GM18517 (cell line): ENCODE measurements around the gene TM9SF3.

Experiments
- ATAC-seq: cut with Tn5 transposase; IDR thresholded peaks from one replicate; pipeline ENCODE4 v1.9.1; 2021; ENCODE audit warnings: mild to moderate bottlenecking, moderate library complexity; ENCODE audit not compliant: unreplicated experiment

TM9SF3 gene

DNA sequence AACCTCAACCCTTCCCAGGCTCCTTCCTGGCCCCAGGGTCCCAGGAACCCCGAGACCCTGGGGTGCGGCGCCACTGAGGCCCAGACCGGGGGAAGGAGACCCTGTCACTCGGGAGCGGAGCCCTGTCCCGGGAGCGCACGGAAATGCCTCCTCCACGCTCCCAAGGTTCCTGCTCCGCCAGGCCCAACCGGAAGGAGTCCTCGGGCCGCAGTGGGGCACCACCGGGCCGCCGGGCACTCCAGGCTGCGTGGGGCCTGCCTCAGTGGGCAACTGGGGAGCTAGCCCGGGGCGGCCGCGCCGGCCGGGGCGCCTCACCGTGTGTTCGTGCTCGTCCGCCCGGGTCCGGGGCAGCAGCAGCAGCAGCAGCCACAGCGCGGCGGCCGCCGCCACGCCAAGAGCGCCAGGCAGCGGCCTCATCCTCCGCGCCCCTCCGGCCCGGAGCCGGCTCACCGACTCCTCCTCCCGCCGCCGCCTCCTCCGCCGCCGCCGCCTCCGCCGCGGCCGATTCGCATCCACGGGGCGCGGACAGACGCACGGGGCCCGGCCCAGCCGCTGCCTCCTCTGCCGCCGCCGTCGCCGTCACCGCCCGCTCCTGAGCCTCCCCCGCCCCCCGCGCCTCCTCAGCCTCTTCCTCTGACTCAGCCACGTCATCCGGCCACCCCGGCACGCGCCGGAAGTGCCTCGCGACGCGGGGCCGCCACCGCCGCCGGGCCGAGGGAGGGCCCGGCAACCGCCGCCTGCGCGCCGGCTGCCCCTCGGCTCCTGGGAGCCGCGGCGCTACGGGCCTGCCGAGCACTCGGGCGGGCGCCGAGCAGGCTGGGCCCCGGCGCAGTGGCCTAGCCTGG lies at the start of gene TM9SF3:
Gene TM9SF3 (minus strand): TSS at position 594 of the 845 bp plus-strand sequence. CDS start 177 bp downstream, at position 417.
- ATAC-seq, result peak; percentile 61

- ATAC-seq, result no peak
These were observed 49.7 kb upstream of the TM9SF3 start for GRCh38 chr10:96636551-96636950.

- ATAC-seq, result no peak
These were observed 46.3 kb upstream of the TM9SF3 start for GRCh38 chr10:96632974-96633710.

GRCh38 chr10:96627292-96627691 lies 40.5 kb upstream of the TM9SF3 start:
- ATAC-seq, result no peak

DNA sequence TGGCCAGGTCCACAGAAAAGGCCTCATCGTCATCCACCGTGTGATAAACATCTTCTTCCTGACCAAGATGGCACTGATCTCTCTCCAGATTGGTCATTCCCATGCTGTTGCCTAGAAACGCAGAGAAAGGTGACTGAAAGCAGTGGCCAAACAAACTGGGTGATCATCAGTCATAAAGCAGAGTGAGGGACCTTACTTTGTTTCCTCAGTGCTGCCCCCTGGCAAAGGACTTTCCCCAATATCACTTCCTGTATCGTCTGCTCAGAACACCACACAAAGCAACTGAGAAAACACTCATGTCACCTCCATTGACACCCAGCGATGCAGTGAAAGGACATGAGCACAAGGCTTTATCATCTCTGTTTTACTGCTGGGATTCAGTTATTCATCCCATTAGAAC lies 40.0 kb upstream of the TM9SF3 start:
- no peak for ATAC-seq

- no peak for ATAC-seq
These were observed 38.4 kb upstream of the TM9SF3 start for GRCh38 chr10:96625173-96625572.

DNA sequence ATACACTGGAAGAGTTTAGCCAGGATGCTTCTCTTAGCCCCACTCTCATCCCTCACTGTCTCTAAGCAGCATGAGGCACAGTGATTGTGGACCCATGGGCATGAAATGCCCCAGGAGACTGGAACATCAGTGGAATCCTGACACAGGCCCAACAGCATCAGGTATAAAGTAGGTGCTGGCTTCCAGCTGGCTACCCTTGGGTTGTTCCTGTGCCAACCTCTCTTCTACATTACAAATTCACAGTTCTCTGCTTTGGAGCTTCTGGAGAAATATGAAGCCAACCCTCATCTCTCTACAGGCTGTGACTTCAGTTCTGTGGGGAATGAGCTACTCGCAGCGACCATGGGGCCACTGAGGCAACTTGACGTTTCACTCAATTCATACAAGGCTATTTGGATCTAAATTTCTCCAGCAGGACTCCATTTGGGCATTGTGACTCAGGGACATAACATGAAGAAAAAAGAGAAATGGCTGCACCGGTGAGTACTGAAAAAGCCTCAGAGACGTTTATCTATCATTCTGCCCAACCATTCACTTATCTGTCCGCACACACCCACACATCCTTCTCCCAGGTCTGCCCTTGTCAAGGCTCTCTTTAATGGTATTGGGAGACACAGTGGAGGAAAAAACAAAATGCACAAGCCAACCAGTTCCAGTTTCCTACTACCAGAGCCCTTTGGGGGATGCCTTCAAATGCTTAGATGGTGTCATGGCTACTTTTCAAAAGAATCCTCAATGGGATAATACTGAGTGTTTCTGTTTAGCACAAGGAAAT lies 35.4 kb upstream of the TM9SF3 start:
- ATAC-seq, result no peak

DNA sequence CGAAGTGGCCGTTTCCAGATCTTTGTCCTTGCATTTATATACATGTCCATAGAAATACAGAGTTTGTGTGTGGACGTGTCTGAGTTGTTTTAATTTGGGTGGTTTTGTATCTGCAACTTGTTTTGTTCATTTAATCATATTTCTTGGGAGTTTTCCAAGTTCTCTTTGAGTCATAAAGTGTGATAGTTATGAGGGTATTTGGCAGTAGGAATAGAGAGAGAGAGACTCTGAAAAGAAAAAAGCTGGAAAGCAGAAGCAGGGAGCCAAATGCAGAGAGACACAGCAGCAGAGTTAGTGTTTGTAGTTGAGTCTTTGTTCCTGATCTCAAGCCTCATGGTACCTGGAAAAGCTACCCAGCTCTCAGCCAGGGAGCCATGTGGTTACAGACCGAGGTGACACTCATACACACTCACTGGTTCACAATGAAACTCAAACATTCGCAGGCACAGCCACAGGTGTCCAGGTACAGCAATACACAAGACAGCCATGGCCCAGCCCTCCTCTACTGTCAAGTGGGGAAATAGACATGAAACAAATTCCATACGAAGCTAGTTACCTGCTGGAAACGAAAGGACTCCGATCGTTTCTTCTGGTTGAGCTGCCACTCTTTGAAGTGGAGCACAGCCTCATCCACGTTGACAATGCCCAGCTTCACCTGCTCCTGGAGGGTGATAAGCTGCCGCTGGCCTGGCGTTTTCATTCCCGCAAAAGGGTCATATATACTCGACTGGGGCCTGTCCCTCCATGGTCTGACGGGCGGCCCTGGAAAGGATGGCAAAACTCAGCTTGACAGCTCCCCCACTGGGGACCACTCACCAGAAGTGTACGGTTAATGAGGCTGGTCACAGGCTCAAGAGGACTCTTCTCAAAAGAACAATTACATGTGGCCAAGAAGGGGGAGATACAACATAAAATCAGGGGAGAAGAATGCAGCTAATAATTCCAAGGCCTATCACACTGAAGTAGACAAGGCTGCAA lies 33.3 kb upstream of the TM9SF3 start:
- no peak for ATAC-seq

DNA sequence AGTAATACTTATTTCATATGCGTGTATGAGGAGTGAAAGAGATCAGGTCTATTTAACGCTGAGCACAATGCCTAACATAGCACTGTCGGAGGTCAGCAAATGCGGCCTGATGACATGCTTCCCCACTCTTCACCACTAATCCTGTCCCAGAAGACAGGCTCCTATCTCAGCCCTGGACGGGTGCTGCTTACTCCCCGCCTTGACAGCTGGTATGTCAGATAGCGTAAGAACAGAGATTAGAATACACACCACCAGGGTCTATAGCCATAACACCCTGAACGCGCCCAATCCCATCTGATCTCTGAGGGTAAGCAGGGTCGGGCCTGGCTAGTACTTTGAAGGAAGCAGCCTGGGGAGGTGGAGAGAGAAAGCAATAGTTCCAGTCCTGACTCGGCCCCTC lies 32.3 kb upstream of the TM9SF3 start:
- ATAC-seq, result no peak

DNA sequence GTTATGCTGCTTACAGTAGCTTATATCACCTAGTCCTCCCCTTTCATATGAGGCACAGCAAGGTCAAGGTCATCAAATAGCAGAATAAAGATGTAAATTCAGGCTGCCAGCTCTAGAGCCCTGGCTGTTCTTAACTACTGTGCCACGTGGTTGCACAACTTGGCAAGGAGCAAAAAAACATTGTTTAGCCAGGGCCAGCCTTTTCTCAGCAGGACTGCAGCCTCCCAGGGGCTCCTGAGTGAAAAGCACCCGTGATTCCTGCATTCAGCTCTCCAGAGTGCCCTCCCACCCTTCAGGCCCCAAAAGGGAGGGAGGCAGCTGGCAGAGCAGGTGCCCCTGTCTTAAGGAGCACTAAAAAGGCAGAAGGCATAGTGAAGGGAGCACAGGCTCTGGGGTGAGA lies 31.8 kb upstream of the TM9SF3 start:
- ATAC-seq, result no peak

DNA sequence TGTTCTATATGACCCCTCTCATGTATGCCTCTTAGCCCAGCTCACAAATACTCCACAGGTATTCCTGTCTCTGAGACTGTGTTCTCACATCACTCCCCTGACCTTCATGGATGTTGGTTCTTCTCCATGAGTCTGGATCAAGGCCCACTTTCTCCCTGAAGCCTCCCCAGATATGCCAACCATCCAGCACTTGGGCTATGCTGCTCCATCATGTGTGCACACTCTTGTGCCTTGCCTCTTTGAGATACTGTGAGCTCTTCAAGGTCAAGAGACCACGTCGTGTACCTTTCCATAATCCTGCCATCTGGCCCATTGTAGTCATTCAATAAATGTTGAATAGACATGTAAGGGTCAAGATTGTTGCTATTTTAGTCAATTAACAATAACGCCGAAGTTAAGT lies 30.1 kb upstream of the TM9SF3 start:
- no peak for ATAC-seq

DNA sequence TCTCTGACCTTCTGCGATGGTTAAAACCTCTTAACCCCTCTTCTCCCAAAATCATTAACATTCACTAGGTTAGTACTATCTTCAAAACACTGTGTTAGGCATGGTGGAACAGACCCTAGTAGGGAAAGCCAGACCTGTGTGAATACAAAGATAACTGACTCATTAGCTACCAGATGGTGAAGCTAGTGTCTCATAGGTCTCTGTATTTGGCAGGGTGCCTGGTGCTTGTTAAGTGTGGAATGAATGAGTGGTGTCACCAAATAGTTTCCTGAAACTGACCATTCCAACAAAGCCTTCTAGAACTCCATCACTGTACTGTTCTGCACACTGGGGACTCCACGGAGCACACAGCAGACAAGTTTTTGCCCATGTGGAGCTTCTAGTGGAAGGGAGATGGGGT lies 27.7 kb upstream of the TM9SF3 start:
- ATAC-seq, result no peak

- ATAC-seq, result no peak
These were observed 26.8 kb upstream of the TM9SF3 start for GRCh38 chr10:96613576-96613975.

GRCh38 chr10:96612055-96612830 lies 25.4 kb upstream of the TM9SF3 start:
- no peak for ATAC-seq

- no peak for ATAC-seq
These were observed 24.0 kb upstream of the TM9SF3 start for GRCh38 chr10:96610817-96611216.

GRCh38 chr10:96609510-96609909 lies 22.7 kb upstream of the TM9SF3 start:
- no peak for ATAC-seq

- no peak for ATAC-seq
These were observed 22.0 kb upstream of the TM9SF3 start for GRCh38 chr10:96608805-96609204.

DNA sequence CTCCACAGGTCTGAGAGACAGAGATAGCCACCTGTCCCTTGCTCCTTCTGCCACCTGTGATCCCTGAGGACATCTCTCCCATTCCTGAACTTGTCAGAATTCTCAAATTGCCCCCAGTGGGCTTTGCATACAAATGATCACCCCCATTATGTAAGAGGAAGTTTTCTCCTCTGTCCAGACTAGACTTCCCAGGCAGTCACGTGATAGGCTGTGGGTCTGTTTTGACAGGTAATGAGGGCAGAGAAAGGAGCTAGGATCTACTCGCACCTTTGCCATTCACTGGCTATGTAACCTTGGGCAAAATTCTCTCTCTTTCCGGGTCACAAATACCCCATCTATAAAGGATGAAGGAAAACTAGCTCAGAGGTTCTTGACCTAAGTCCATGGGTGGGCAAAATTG lies 21.4 kb upstream of the TM9SF3 start:
- ATAC-seq, result no peak

DNA sequence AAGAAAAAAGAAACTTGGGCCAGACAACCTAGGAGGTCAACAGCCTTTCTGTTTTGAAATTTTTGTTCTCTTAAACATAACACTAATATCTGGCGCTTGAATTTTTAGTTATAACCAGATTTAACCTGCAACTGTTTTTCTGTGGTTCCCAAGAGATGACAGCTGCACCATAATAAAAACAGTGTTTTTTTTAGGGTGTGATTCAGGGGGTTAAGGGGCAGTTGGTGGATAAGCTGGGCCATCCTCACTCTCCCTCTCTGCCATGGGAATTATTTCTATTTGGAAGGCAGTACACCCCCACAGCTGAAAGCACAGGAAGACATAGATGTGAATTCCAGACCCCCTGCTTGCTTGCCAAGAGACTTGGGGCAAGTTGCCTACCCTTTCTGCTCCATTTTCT lies 20.1 kb upstream of the TM9SF3 start:
- ATAC-seq, result no peak

DNA sequence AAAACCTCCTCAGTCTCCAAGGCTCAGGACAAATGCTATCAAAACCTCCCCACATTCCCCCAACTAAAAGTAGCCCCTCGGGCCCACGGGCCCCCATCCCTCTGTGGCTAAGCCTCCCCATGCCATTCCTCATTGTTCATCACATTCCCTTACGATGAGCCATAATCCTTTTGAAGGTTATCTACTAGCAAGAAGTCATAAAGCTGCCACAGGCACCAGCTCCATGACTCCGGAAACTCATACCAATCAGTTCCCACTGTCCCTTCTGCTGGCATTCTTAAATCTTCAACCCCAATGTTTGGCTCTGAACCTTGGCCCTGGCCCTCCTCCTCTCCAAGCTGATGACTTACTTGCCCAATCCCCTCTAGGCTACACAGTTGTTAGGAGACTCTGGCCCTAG lies 19.4 kb upstream of the TM9SF3 start:
- ATAC-seq, result no peak
